K562 (cell line): ENCODE data around the gene RNF31. TPM values are rescaled to one million over a fixed set of nuclear protein-coding genes. Genes with fewer than 3 reads are reported as not detected.

ENCODE experiments used
- ARHGAP35 ChIP-seq: fragments of 450-650 bp; IDR thresholded peaks from 2 replicates; pipeline ENCODE4 v1.6.1; 2018; ENCODE audit not compliant: partially characterized antibody
- ASH1L ChIP-seq: fragments of 450-650 bp; IDR thresholded peaks from 2 replicates; pipeline ENCODE4 v1.6.1; 2018; ENCODE audit warnings: borderline replicate concordance, mild to moderate bottlenecking, low read depth; ENCODE audit not compliant: partially characterized antibody
- ELF4 ChIP-seq: fragments of 450-650 bp; formaldehyde crosslinking; IDR thresholded peaks from 2 replicates; pipeline ENCODE4 v1.4.0; 2022; ENCODE audit warnings: missing genetic modification characterization
- ETV1 ChIP-seq: fragments of 450-650 bp; conservative IDR thresholded peaks from 2 replicates; pipeline ENCODE4 v1.6.1; 2016; ENCODE audit warnings: missing genetic modification characterization, control low read depth, low read depth, missing compliant biosample characterization
- GABPA ChIP-seq: fragments of 200-800 bp; sonication (Bioruptor generic); conservative IDR thresholded peaks from 2 replicates; pipeline ENCODE4 v1.6.1; 2016; ENCODE audit warnings: low read depth, missing genetic modification characterization, missing compliant biosample characterization
- HDAC1 ChIP-seq, 2 experiments: fragments of 450-650 bp; IDR thresholded peaks; 2 replicates each; pipeline ENCODE4 v1.6.1; 2016 to 2017; ENCODE audit warnings: inconsistent platforms in 1 of 2, mild to moderate bottlenecking in 1 of 2, moderate library complexity in 1 of 2
- HMGN3 ChIP-seq: IDR thresholded peaks from 2 replicates; pipeline ENCODE4 v1.6.1; 2011; ENCODE audit warnings: borderline replicate concordance, low read depth, mild to moderate bottlenecking, mixed read lengths, low read length; ENCODE audit not compliant: insufficient read length; ENCODE audit errors: extremely low read depth
- L3MBTL2 ChIP-seq: fragments of 450-650 bp; IDR thresholded peaks from 2 replicates; pipeline ENCODE4 v1.6.1; 2016; ENCODE audit warnings: mild to moderate bottlenecking, moderate library complexity
- MAX ChIP-seq: sonication (generic); formaldehyde crosslinking; IDR thresholded peaks from 2 replicates; pipeline ENCODE4 v1.9.0; 2022; ENCODE audit warnings: mild to moderate bottlenecking, missing genetic modification reagents
- NCOA2 ChIP-seq, 2 experiments: fragments of 450-650 bp; IDR thresholded peaks; 2 replicates each; pipeline ENCODE4 v1.6.1; 2018; ENCODE audit warnings: mild to moderate bottlenecking in 2 of 2, moderate library complexity in 1 of 2; ENCODE audit not compliant: partially characterized antibody in 2 of 2
- NFYB ChIP-seq: IDR thresholded peaks from 2 replicates; pipeline ENCODE4 v1.6.1; 2011; ENCODE audit warnings: mild to moderate bottlenecking, moderate library complexity; ENCODE audit not compliant: insufficient read length; ENCODE audit errors: extremely low read depth
- PHF21A ChIP-seq: fragments of 450-650 bp; IDR thresholded peaks from 2 replicates; pipeline ENCODE4 v1.6.1; 2017; ENCODE audit warnings: low read depth, borderline replicate concordance
- RBBP5 ChIP-seq: fragments of 200-600 bp; sonication (generic); IDR thresholded peaks from 2 replicates; pipeline ENCODE4 v1.6.1; 2012; ENCODE audit warnings: borderline replicate concordance, mild to moderate bottlenecking, low read length, control low read depth, inconsistent platforms; ENCODE audit not compliant: insufficient read depth, poor library complexity, severe bottlenecking
- RBM22 ChIP-seq: fragments of 200-400 bp; formaldehyde crosslinking; IDR thresholded peaks from 2 replicates; pipeline ENCODE4 v1.6.1; 2018; ENCODE audit warnings: low read length, low read depth; ENCODE audit not compliant: poor library complexity, severe bottlenecking
- SAFB ChIP-seq: fragments of 200-400 bp; formaldehyde crosslinking; IDR thresholded peaks from 2 replicates; pipeline ENCODE4 v1.6.1; 2017; ENCODE audit warnings: low read depth, low read length, borderline replicate concordance
- SMARCC2 ChIP-seq: fragments of 450-650 bp; IDR thresholded peaks from 2 replicates; pipeline ENCODE4 v1.6.1; 2017; ENCODE audit warnings: antibody characterized with exemption, moderate library complexity, mild to moderate bottlenecking, low read depth
- SRF ChIP-seq, 2 experiments: fragments of 250-450, 450-650 bp in 1 of 2; sonication (Bioruptor Pico) in 1 of 2; sonication (generic) in 1 of 2; formaldehyde crosslinking; IDR thresholded peaks; 2 replicates each; pipeline versions ENCODE4 v1.5.0 to v1.5.1; 2020 to 2022; ENCODE audit warnings: mild to moderate bottlenecking in 1 of 2, missing genetic modification reagents in 1 of 2
- TAL1 ChIP-seq: fragments of 450-650 bp; IDR thresholded peaks from 2 replicates; pipeline ENCODE4 v1.6.1; 2016; ENCODE audit warnings: mild to moderate bottlenecking
- TCF3 ChIP-seq: sonication (generic); formaldehyde crosslinking; IDR thresholded peaks from 2 replicates; pipeline ENCODE4 v1.4.0; 2020; ENCODE audit warnings: mild to moderate bottlenecking, missing genetic modification reagents
- TCFL5 ChIP-seq: fragments of 250-450 bp; sonication (Bioruptor Pico); conservative IDR thresholded peaks from 2 replicates; pipeline ENCODE4 v1.6.1; 2021; ENCODE audit warnings: mild to moderate bottlenecking, moderate library complexity, matching md5 sums
- U2AF1 ChIP-seq: fragments of 200-400 bp; formaldehyde crosslinking; optimal IDR thresholded peaks from 2 replicates; pipeline ENCODE3; 2017; ENCODE audit warnings: mild to moderate bottlenecking, low read depth, low read length, moderate library complexity
- ZBTB49 ChIP-seq: sonication (generic); formaldehyde crosslinking; IDR thresholded peaks from 2 replicates; pipeline ENCODE4 v1.8.0; 2022; ENCODE audit warnings: missing genetic modification reagents, mild to moderate bottlenecking, borderline replicate concordance
- ZNF512 ChIP-seq: IDR thresholded peaks from 2 replicates; pipeline ENCODE4 v1.6.1; 2016; ENCODE audit warnings: missing genetic modification characterization, missing compliant biosample characterization
- ZZZ3 ChIP-seq: fragments of 450-650 bp; IDR thresholded peaks from 2 replicates; pipeline ENCODE4 v1.6.1; 2016; ENCODE audit warnings: antibody characterized with exemption, mild to moderate bottlenecking, moderate library complexity
- polyA plus RNA-seq, 8 experiments: library from polyadenylated mRNA; depleted of rRNA in 4 of 8; stranded (reverse) in 5 of 8; unstranded in 3 of 8; fragments of >200 nt; fragmentation: Nextera tagmentation in 2 of 8; fragmentation: Illumina TruSeq in 1 of 8; extraction: Ambion mirVana in 2 of 8; extraction: Trizol in 1 of 8; gene quantifications; 2 replicates each; pipeline versions ENCODE4 v1.2.1 to v1.2.3, GENCODE V29; 2011 to 2014; ENCODE audit warnings: inconsistent platforms in 1 of 8, missing spikeins in 1 of 8
- total RNA-seq, 7 experiments: library from RNA; depleted of rRNA in 6 of 7; stranded (reverse); fragments of >200 nt in 6 of 7; fragmentation: Illumina TruSeq in 2 of 7; extraction: Trizol in 2 of 7; gene quantifications; 2 replicates each; pipeline versions ENCODE4 v1.2.1 to v1.2.3, GENCODE V29; 2011 to 2021; ENCODE audit warnings: low replicate concordance in 1 of 7

RNF31 gene
- total and polyA plus RNA-seq, 9 of the 15 experiments (the other 6 are each of a cell fraction or from before 2014, with no cell fraction given): 3.1 to 47.6 (median 19.1) TPM

GRCh38 chr14:24135834-24136683 is 11.2 kb upstream of the RNF31 start, which contains the start of gene PSME1 (continued):
- TF ChIP-seq ASH1L: no peak
- no peak for TF ChIP-seq GABPA (tag)
- no peak for TF ChIP-seq ZBTB49 (CRISPR knock-in tag)
- no peak for TF ChIP-seq ZNF512 (tag)
- TF ChIP-seq TAL1: no peak
- peak in 1 of 2 experiments; percentile 62; a peak in 1 of 4 replicates for TF ChIP-seq SRF (CRISPR knock-in tag; IDR thresholded peaks at IDR 0.05)
- TF ChIP-seq MAX: no peak
- TF ChIP-seq RBM22: no peak
- no peak for TF ChIP-seq ELF4 (CRISPR knock-in tag)
- no peak for TF ChIP-seq ARHGAP35
- TF ChIP-seq RBBP5: peak; percentile 97
- peak in 1 of 2 experiments; percentile 41; a peak in 2 of 4 replicates for TF ChIP-seq HDAC1 (IDR thresholded peaks at IDR 0.05)
- no peak for TF ChIP-seq U2AF1
- TF ChIP-seq PHF21A: no peak
- TF ChIP-seq TCF3 (CRISPR knock-in tag): no peak
- TF ChIP-seq HMGN3: peak; percentile 26
- peak; percentile 87 for TF ChIP-seq SAFB
- no peak for TF ChIP-seq NCOA2 (IDR thresholded peaks at IDR 0.05; ENCODE audit: partially characterized antibody in 2 of 2)
- no peak for TF ChIP-seq ZZZ3
- no peak for TF ChIP-seq SMARCC2
- no peak for TF ChIP-seq NFYB
- no peak for TF ChIP-seq TCFL5 (CRISPR knock-in tag)
- TF ChIP-seq L3MBTL2: peak; percentile 47; the same call in 1 of the 2 replicates
- TF ChIP-seq ETV1 (tag): no peak
